SK-N-MC (cell line): ENCODE measurements around the gene CCDC71.

Experiments
- DNase-seq: peaks from one replicate; pipeline ENCODE4 v3.0.0-alpha.2; 2011; ENCODE audit warnings: low read depth, low spot score
- H3K27ac ChIP-seq: fragments of 200-600 bp; sonication (generic); 2 replicates; pipeline ENCODE4 v1.5.1; 2016; ENCODE audit warnings: mixed run types
- H3K36me3 ChIP-seq: fragments of 200-600 bp; sonication (generic); 2 replicates; pipeline ENCODE4 v1.6.1; 2017; ENCODE audit warnings: antibody characterized with exemption, low read length, mixed read lengths; ENCODE audit not compliant: insufficient read depth
- H3K4me3 ChIP-seq: fragments of 200-600 bp; sonication (generic); 2 replicates; pipeline ENCODE4 v1.5.1; 2016
- H3K9ac ChIP-seq: fragments of 200-600 bp; sonication (generic); 2 replicates; pipeline ENCODE4 v1.8.0; 2017; ENCODE audit warnings: mixed run types, mixed read lengths; ENCODE audit not compliant: insufficient read length
- H3K9me3 ChIP-seq: fragments of 200-600 bp; sonication (generic); 2 replicates; pipeline ENCODE4 v1.6.1; 2017; ENCODE audit warnings: low read depth, mild to moderate bottlenecking, antibody characterized with exemption, low read length, moderate library complexity, mixed read lengths
- EZH2 ChIP-seq: fragments of 200-600 bp; sonication (generic); IDR thresholded peaks from one replicate; pipeline ENCODE4 v1.6.1; 2017; ENCODE audit warnings: antibody characterized with exemption
- FOXP2 ChIP-seq: optimal IDR thresholded peaks from 2 replicates; pipeline ENCODE3; 2011; ENCODE audit warnings: mild to moderate bottlenecking, moderate library complexity; ENCODE audit not compliant: insufficient read depth; ENCODE audit errors: extremely low read length, control extremely low read depth
- POLR2AphosphoS5 ChIP-seq: IDR thresholded peaks from 2 replicates; pipeline ENCODE4 v1.6.1; 2012; ENCODE audit warnings: mild to moderate bottlenecking, low read depth, low read length, borderline replicate concordance

The CCDC71 gene

GRCh38 chr3:49172551-49173041 is 6.5 kb upstream of the CCDC71 start:
- H3K4me3 ChIP-seq = no peak overlapping the region; the same call in 1 of the 2 replicates
- no peak for DNase-seq

GRCh38 chr3:49171775-49172500 is 5.8 kb upstream of the CCDC71 start:
- no peak for DNase-seq
- Histone ChIP-seq H3K9me3 (no peaks in the 10 kb centered on the region), H3K27ac (no peak overlapping the region), H3K9ac (peak overlapping the region; percentile 70), H3K36me3 (no peaks in the 10 kb centered on the region), H3K4me3 (peak overlapping the region; percentile 83)
- TF ChIP-seq FOXP2 (no peak), EZH2 (no peak), POLR2AphosphoS5 (no peak)

More at GRCh38 chr3:49172551-49173041, 6.5 kb upstream of the CCDC71 start:
- Histone ChIP-seq H3K9me3 (no peaks in the 10 kb centered on the region), H3K9ac (no peak overlapping the region), H3K36me3 (no peaks in the 10 kb centered on the region), H3K27ac (no peak overlapping the region)
- TF ChIP-seq EZH2 (no peak), POLR2AphosphoS5 (no peak), FOXP2 (no peak)

GRCh38 chr3:49171119-49171774 is 5.1 kb upstream of the CCDC71 start, which contains the start of gene KLHDC8B:
TSS of gene KLHDC8B (plus strand) at chr3:49171598. CDS start at chr3:49172770, 1,172 bp downstream.
- Histone ChIP-seq H3K9me3 (no peaks in the 10 kb centered on the region), H3K27ac (no peak within 1 kb of the TSS), H3K4me3 (peak within 1 kb of the TSS; percentile 83), H3K36me3 (no peaks in the 10 kb centered on the region), H3K9ac (peak within 1 kb of the TSS; percentile 70)
- TF ChIP-seq FOXP2 = no peak
- TF ChIP-seq EZH2 = no peak
- TF ChIP-seq POLR2AphosphoS5 = peak; percentile 38; the same call in 1 of the 2 replicates
- no peak for DNase-seq

- TF ChIP-seq POLR2AphosphoS5 (no peak), FOXP2 (no peak), EZH2 (no peak)
- no peak overlapping the region for H3K27ac ChIP-seq
- H3K9ac ChIP-seq = peak overlapping the region; percentile 70
Measured at GRCh38 chr3:49170744-49171118, 4.6 kb upstream of the CCDC71 start.

GRCh38 chr3:49166752-49167556 is 823 bp upstream of the CCDC71 start:
- DNase-seq = no peak
- Histone ChIP-seq H3K27ac (no peak overlapping the region), H3K9ac (no peak overlapping the region), H3K4me3 (peak overlapping the region; percentile 76), H3K9me3 (no peaks in the 10 kb centered on the region), H3K36me3 (peaks cover 5% of the 10 kb centered on the region; the same call in 1 of the 2 replicates)
- TF ChIP-seq POLR2AphosphoS5 (no peak), FOXP2 (no peak), EZH2 (no peak)

More at GRCh38 chr3:49170744-49171118, 4.6 kb upstream of the CCDC71 start:
- Histone ChIP-seq H3K36me3 (no peaks in the 10 kb centered on the region), H3K9me3 (no peaks in the 10 kb centered on the region), H3K4me3 (peak overlapping the region; percentile 83)
- DNase-seq = no peak

GRCh38 chr3:49164983-49165720 is 979 bp downstream of the CCDC71 start:
- peak overlapping the region; percentile 57; the same call in 1 of the 2 replicates for H3K27ac ChIP-seq
- no peak for DNase-seq
- H3K9me3 ChIP-seq = no peaks in the 10 kb centered on the region
- H3K4me3 ChIP-seq = peak overlapping the region; percentile 76
- TF ChIP-seq EZH2 (no peak), FOXP2 (no peak), POLR2AphosphoS5 (no peak)
- peak overlapping the region; percentile 82 for H3K9ac ChIP-seq
- peaks cover 5% of the 10 kb centered on the region; the same call in 1 of the 2 replicates for H3K36me3 ChIP-seq

- H3K36me3 ChIP-seq = peaks cover 5% of the 10 kb centered on the region; the same call in 1 of the 2 replicates
- H3K4me3 ChIP-seq = no peak overlapping the region
- H3K9me3 ChIP-seq = no peaks in the 10 kb centered on the region
- H3K27ac ChIP-seq = no peak overlapping the region
- no peak overlapping the region for H3K9ac ChIP-seq
- DNase-seq = no peak
- TF ChIP-seq POLR2AphosphoS5 (no peak), EZH2 (no peak), FOXP2 (no peak)
Measured at GRCh38 chr3:49163609-49164008, 2.5 kb downstream of the CCDC71 start.
